HCT116 (cell line): ENCODE data around the gene SLC66A1. TPM values are rescaled to one million over a fixed set of nuclear protein-coding genes. Genes with fewer than 3 reads are reported as not detected.

Experiments
- ATAC-seq: fragments of 200-7000 bp; cut with Tn5 transposase; 2 replicates; pipeline ENCODE4 v1.9.1; 2020; ENCODE audit warnings: mild to moderate bottlenecking, moderate library complexity
- BruUV-seq: library from RNA; stranded (reverse); fragments of 400-500 nt; replicated peaks from 2 replicates; lab custom pipeline; 2021; lab: Mats Ljungman, UMichigan
- CTCF ChIA-PET: fragments of 300-600 bp; sonication (Branson Sonifier 250); formaldehyde crosslinking; loops from one replicate; lab custom pipeline; 2021; ENCODE audit warnings: antibody characterized with exemption; lab: Charles Lee
- POLR2A ChIA-PET: fragments of 300-600, 350-600 bp; sonication (Branson Sonifier 250); formaldehyde crosslinking; loops from one replicate; lab custom pipeline; 2021; ENCODE audit warnings: antibody characterized with exemption; lab: Charles Lee
- RAD21 ChIA-PET, 2 experiments: fragments of 300-600 bp; sonication (Branson Sonifier 250); formaldehyde crosslinking; loops; one replicate each; lab custom pipeline; 2023; ENCODE audit warnings: low total read pairs in 2 of 2; ENCODE audit not compliant: uncharacterized antibody in 2 of 2, unreplicated experiment in 2 of 2, low non-redundant PET in 1 of 2; lab: Charles Lee
- DNase-seq: peaks from one replicate; pipeline ENCODE4 v3.0.0-alpha.2; 2010; ENCODE audit warnings: low read depth, low spot score
- H2AFZ ChIP-seq: fragments of 200-600 bp; shearing (Covaris generic), sonication (generic); 2 replicates; pipeline ENCODE4 v1.6.1; 2017; ENCODE audit warnings: low read depth, mixed run types, mixed read lengths, antibody characterized with exemption, low read length; ENCODE audit not compliant: poor library complexity, severe bottlenecking
- H3K27ac ChIP-seq: 2 replicates; pipeline ENCODE4 v1.5.1; 2012; ENCODE audit warnings: low read depth, low read length
- H3K27me3 ChIP-seq: fragments of 200-600 bp; sonication (generic); 2 replicates; pipeline ENCODE4 v1.6.1; 2016; ENCODE audit warnings: mixed run types, low read length, mixed read lengths; ENCODE audit not compliant: insufficient read depth
- H3K36me3 ChIP-seq, 2 experiments: fragments of 200-500 bp in 1 of 2; fragments of 200-600 bp in 1 of 2; sonication (Bioruptor generic) in 1 of 2; sonication (generic) in 1 of 2; 2 replicates each; pipeline versions ENCODE4 v1.5.1 to v1.6.1; 2014 to 2016; ENCODE audit warnings: low read length in 2 of 2, inconsistent platforms in 1 of 2, mixed read lengths in 1 of 2, mixed run types in 1 of 2; ENCODE audit not compliant: insufficient read depth in 2 of 2, control insufficient read depth in 1 of 2
- H3K4me1 ChIP-seq, 2 experiments: fragments of 200-600 bp in 1 of 2; sonication (generic) in 1 of 2; 2 replicates each; pipeline versions ENCODE4 v1.5.1 to v1.6.1; 2012 to 2017; ENCODE audit warnings: low read length in 2 of 2, inconsistent platforms in 1 of 2, mild to moderate bottlenecking in 1 of 2, mixed read lengths in 1 of 2, mixed run types in 1 of 2, moderate library complexity in 1 of 2; ENCODE audit not compliant: insufficient read depth in 2 of 2, control insufficient read depth in 1 of 2
- H3K4me2 ChIP-seq: fragments of 200-600 bp; sonication (generic); 2 replicates; pipeline ENCODE4 v1.6.1; 2017; ENCODE audit warnings: mixed run types, low read length, mixed read lengths
- H3K4me3 ChIP-seq, 2 experiments: fragments of 200-600 bp in 1 of 2; sonication (generic) in 1 of 2; replicated peaks in 1 of 2; 2 replicates each; pipeline ENCODE4 v1.5.1; 2011 to 2016; ENCODE audit warnings: low read length in 2 of 2, control low read depth in 1 of 2, low read depth in 1 of 2, mild to moderate bottlenecking in 1 of 2, mixed read lengths in 1 of 2, mixed run types in 1 of 2
- H3K79me2 ChIP-seq: fragments of 200-600 bp; sonication (generic); 2 replicates; pipeline ENCODE4 v1.6.1; 2017; ENCODE audit warnings: mild to moderate bottlenecking, mixed run types, low read length, moderate library complexity, mixed read lengths; ENCODE audit not compliant: insufficient read depth
- H3K9ac ChIP-seq: fragments of 200-600 bp; sonication (generic); 2 replicates; pipeline ENCODE4 v1.6.1; 2016; ENCODE audit warnings: low read length, mixed read lengths
- H3K9me2 ChIP-seq: fragments of 200-600 bp; sonication (generic), shearing (Covaris generic); 2 replicates; pipeline ENCODE4 v1.6.1; 2017; ENCODE audit warnings: mixed run types, mild to moderate bottlenecking, moderate library complexity; ENCODE audit not compliant: insufficient read depth
- H3K9me3 ChIP-seq, 2 experiments: fragments of 200-500 bp in 1 of 2; fragments of 200-600 bp in 1 of 2; sonication (Bioruptor generic) in 1 of 2; sonication (generic) in 1 of 2; 2 replicates each; pipeline ENCODE4 v1.6.1; 2014 to 2017; ENCODE audit warnings: low read length in 2 of 2, mixed read lengths in 2 of 2, inconsistent platforms in 1 of 2, low read depth in 1 of 2, mild to moderate bottlenecking in 1 of 2, mixed run types in 1 of 2, moderate library complexity in 1 of 2; ENCODE audit not compliant: control insufficient read depth in 1 of 2, insufficient read depth in 1 of 2
- H4K20me1 ChIP-seq: fragments of 200-600 bp; sonication (generic), shearing (Covaris generic); 2 replicates; pipeline ENCODE4 v1.6.1; 2017; ENCODE audit warnings: mixed run types, mild to moderate bottlenecking, moderate library complexity; ENCODE audit not compliant: insufficient read depth
- CBX3 ChIP-seq: IDR thresholded peaks from 2 replicates; pipeline ENCODE4 v1.6.1; 2012; ENCODE audit warnings: low read depth
- CEBPB ChIP-seq: IDR thresholded peaks from 2 replicates; pipeline ENCODE4 v1.6.1; 2012; ENCODE audit warnings: low read depth
- CTCF ChIP-seq, 3 experiments: fragments of 200-600 bp in 1 of 3; sonication (generic) in 1 of 3; IDR thresholded peaks in 2 of 3; conservative IDR thresholded peaks in 1 of 3; 2 replicates each; pipeline ENCODE4 v1.5.1; 2012 to 2017; ENCODE audit warnings: low read depth in 2 of 3, low read length in 2 of 3, antibody characterized with exemption in 1 of 3, borderline replicate concordance in 1 of 3, control low read depth in 1 of 3, mild to moderate bottlenecking in 1 of 3, mixed read lengths in 1 of 3, mixed run types in 1 of 3, moderate library complexity in 1 of 3; ENCODE audit not compliant: insufficient read depth in 1 of 3
- EGR1 ChIP-seq: IDR thresholded peaks from 2 replicates; pipeline ENCODE4 v1.6.1; 2012; ENCODE audit warnings: low read depth
- ELF1 ChIP-seq: IDR thresholded peaks from 2 replicates; pipeline ENCODE4 v1.6.1; 2012; ENCODE audit warnings: low read depth, borderline replicate concordance
- EZH2 ChIP-seq: fragments of 200-600 bp; sonication (generic); IDR thresholded peaks from 2 replicates; pipeline ENCODE4 v1.6.1; 2017; ENCODE audit warnings: antibody characterized with exemption, mixed run types
- POLR2A ChIP-seq: IDR thresholded peaks from 2 replicates; pipeline ENCODE4 v1.7.0; 2011; ENCODE audit warnings: borderline replicate concordance; ENCODE audit not compliant: insufficient read depth, insufficient read length; ENCODE audit errors: extremely low read depth
- POLR2AphosphoS5 ChIP-seq: IDR thresholded peaks from 2 replicates; pipeline ENCODE4 v1.6.1; 2011; ENCODE audit warnings: mild to moderate bottlenecking, low read depth, low read length, moderate library complexity
- RAD21 ChIP-seq: IDR thresholded peaks from 2 replicates; pipeline ENCODE4 v1.6.1; 2012; ENCODE audit warnings: low read depth, mild to moderate bottlenecking
- SIN3A ChIP-seq: IDR thresholded peaks from 2 replicates; pipeline ENCODE4 v1.6.1; 2012; ENCODE audit warnings: low read depth
- SP1 ChIP-seq: IDR thresholded peaks from 2 replicates; pipeline ENCODE4 v1.6.1; 2012; ENCODE audit warnings: low read depth
- SRF ChIP-seq: IDR thresholded peaks from 2 replicates; pipeline ENCODE4 v1.6.1; 2012; ENCODE audit warnings: low read depth
- YY1 ChIP-seq: IDR thresholded peaks from 2 replicates; pipeline ENCODE4 v1.6.1; 2011; ENCODE audit warnings: low read length, low read depth, moderate library complexity, mild to moderate bottlenecking; ENCODE audit not compliant: insufficient replicate concordance; ENCODE audit errors: extremely low read depth
- ZBTB33 ChIP-seq: IDR thresholded peaks from 2 replicates; pipeline ENCODE4 v1.6.1; 2011; ENCODE audit warnings: mild to moderate bottlenecking, low read length, moderate library complexity; ENCODE audit not compliant: insufficient replicate concordance; ENCODE audit errors: extremely low read depth
- intact Hi-C: fragments of 100-400 bp; cut with micrococcal nuclease; formaldehyde crosslinking; loops from 2 replicates; pipeline ENCODE4 v1.10.0; 2022
- total RNA-seq: library from RNA; stranded (reverse); gene quantifications from one replicate; pipeline ENCODE4 v1.2.1, GENCODE V29; 2021; ENCODE audit not compliant: unreplicated experiment
- TF ChIP-seq, protein P1 (sequence below): IDR thresholded peaks from 2 replicates; pipeline ENCODE4 v1.6.1; 2012
- TF ChIP-seq, protein P2 (sequence below): IDR thresholded peaks from 2 replicates; pipeline ENCODE4 v1.6.1; 2012

Gene SLC66A1
- total RNA-seq, 1 experiment from 2014 or later, result 11.1 TPM

GRCh38 chr1:19328486-19328885, 16.4 kb downstream of the SLC66A1 start:
- POLR2A ChIA-PET, result no interaction called here
- H3K36me3 ChIP-seq, result no peaks in the 10 kb centered on the region; a peak in 1 of 4 replicates
- CTCF ChIA-PET, result interaction anchor here (0.5 kb wide), 1 partner anchor 13 kb away, joined by 3 read pairs; no protein-coding TSS in a partner anchor

DNA sequence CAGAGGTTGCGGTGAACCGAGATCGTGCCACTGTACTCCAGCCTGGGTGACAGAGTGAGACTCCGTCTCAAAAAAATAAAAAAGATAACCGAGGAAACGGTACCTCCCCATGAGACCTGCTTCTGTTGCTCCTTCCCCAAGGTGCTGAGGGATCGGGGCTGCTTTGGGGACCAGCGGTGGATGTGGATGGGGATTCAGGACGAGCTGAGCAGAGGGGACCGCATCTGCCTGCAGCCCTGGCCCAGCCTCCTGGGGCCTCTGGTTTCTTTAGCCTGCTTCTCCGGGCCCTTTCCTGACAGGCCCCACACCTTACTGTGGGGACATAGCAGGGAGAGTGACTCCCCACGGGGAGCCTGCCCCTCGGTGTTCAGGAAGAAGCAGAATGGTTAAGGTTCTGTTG, 17.1 kb downstream of the SLC66A1 start:
- no peaks in the 10 kb centered on the region for H3K27me3 ChIP-seq
- H3K4me1 ChIP-seq, result peaks cover 2 to 9% of the 10 kb centered on the region in 2 experiments; a peak in 3 of 4 replicates
- DNase-seq (no peak), ATAC-seq (no peak)
- no peaks in the 10 kb centered on the region for H4K20me1 ChIP-seq
- no peak overlapping the region for H2AFZ ChIP-seq
- POLR2A ChIA-PET, result no interaction called here
- no TSS peak for BruUV-seq
- intact Hi-C loops, result no loop called here
- RAD21 ChIA-PET, result no interaction called here
- H3K9ac ChIP-seq, result no peak overlapping the region
- no peaks in the 10 kb centered on the region for H3K9me3 ChIP-seq
- H3K4me3 ChIP-seq, result no peak overlapping the region
- no peak overlapping the region for H3K4me2 ChIP-seq
- H3K27ac ChIP-seq, result no peak overlapping the region
- no peaks in the 10 kb centered on the region for H3K9me2 ChIP-seq
- CTCF ChIA-PET, result no interaction called here
- no peaks in the 10 kb centered on the region for H3K79me2 ChIP-seq
- H3K36me3 ChIP-seq, result no peaks in the 10 kb centered on the region; a peak in 1 of 4 replicates
- TF ChIP-seq CEBPB (no peak), CTCF (IDR thresholded peaks at IDR 0.05 in 2 of 3, conservative IDR thresholded peaks at IDR 0.05 in 1 of 3; ENCODE audit: borderline replicate concordance in 1 of 3, insufficient read depth in 1 of 3, low read depth in 2 of 3, low read length in 2 of 3) (no peak), SIN3A (no peak), EGR1 (no peak), SP1 (no peak), SRF (no peak), EZH2 (no peak), POLR2AphosphoS5 (no peak), ELF1 (no peak)
- TF ChIP-seq, protein P1, sequence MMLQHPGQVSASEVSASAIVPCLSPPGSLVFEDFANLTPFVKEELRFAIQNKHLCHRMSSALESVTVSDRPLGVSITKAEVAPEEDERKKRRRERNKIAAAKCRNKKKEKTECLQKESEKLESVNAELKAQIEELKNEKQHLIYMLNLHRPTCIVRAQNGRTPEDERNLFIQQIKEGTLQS, result no peak
- TF ChIP-seq, protein P2, sequence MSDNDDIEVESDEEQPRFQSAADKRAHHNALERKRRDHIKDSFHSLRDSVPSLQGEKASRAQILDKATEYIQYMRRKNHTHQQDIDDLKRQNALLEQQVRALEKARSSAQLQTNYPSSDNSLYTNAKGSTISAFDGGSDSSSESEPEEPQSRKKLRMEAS, result no peak

More at GRCh38 chr1:19328486-19328885, 16.4 kb downstream of the SLC66A1 start:
- peaks cover 0 to 2% of the 10 kb centered on the region in 2 experiments; a peak in 2 of 4 replicates for H3K4me1 ChIP-seq
- no peak overlapping the region for H3K9ac ChIP-seq
- RAD21 ChIA-PET, result no interaction called here
- H3K4me3 ChIP-seq, result no peak overlapping the region
- H3K9me3 ChIP-seq, result no peaks in the 10 kb centered on the region
- no peak overlapping the region for H3K27ac ChIP-seq
- no peak overlapping the region for H2AFZ ChIP-seq
- no peak for TF ChIP-seq YY1
- TF ChIP-seq POLR2A, result no peak
- no peak for TF ChIP-seq ZBTB33
- TF ChIP-seq CBX3, result no peak
- TF ChIP-seq ELF1, result no peak
- TF ChIP-seq SP1, result no peak
- no peak for TF ChIP-seq RAD21
- ATAC-seq, result no peak
- intact Hi-C loops, result no loop called here
- no peak overlapping the region for H3K4me2 ChIP-seq
- no TSS peak for BruUV-seq
- no peaks in the 10 kb centered on the region for H3K79me2 ChIP-seq
- no peaks in the 10 kb centered on the region for H3K9me2 ChIP-seq
- H4K20me1 ChIP-seq, result no peaks in the 10 kb centered on the region
- no peak for DNase-seq
- no peaks in the 10 kb centered on the region for H3K27me3 ChIP-seq
